ENCODE results near the gene LEMD2.

- no peak for TF ChIP-seq EZH2 (IDR thresholded peaks at IDR 0.05; ENCODE audit: borderline replicate concordance, low read depth, low read length)
- no peak for TF ChIP-seq TCF7 (IDR thresholded peaks at IDR 0.05; ENCODE audit: borderline replicate concordance)
- TF ChIP-seq KAT7 (CRISPR knock-in tag; IDR thresholded peaks at IDR 0.05; ENCODE audit: borderline replicate concordance) = no peak
- no peak for TF ChIP-seq FOXA3 (CRISPR knock-in tag; conservative IDR thresholded peaks at IDR 0.05 in 1 of 2, IDR thresholded peaks at IDR 0.05 in 1 of 2)
- TF ChIP-seq ILK (tag; IDR thresholded peaks at IDR 0.05; ENCODE audit: borderline replicate concordance, low read depth) = no peak
- TF ChIP-seq POLR2A (conservative IDR thresholded peaks at IDR 0.05) = no peak
- TF ChIP-seq NR2C2 (CRISPR knock-in tag; IDR thresholded peaks at IDR 0.05) = no peak
- no peak for TF ChIP-seq NR2C2 (tag; IDR thresholded peaks at IDR 0.05)
- no peak for TF ChIP-seq ZNF263 (CRISPR knock-in tag; IDR thresholded peaks at IDR 0.05; ENCODE audit: borderline replicate concordance)
- no peak for TF ChIP-seq CREB5 (CRISPR knock-in tag; IDR thresholded peaks at IDR 0.05)
- TF ChIP-seq TRIM24 (IDR thresholded peaks at IDR 0.05) = no peak
Measured at GRCh38 chr6:33809594-33809993, 20.7 kb upstream of the LEMD2 start.

Data from K562 (cell line).